Thyroid gland (tissue), 4 donors: Measurements from ENCODE around the gene ARHGAP22. TPM values are rescaled to one million over a fixed set of nuclear protein-coding genes. Genes with fewer than 3 reads are reported as not detected.

Source experiments
- DNase-seq, 2 donors: peaks; one replicate each; pipeline ENCODE4 v3.0.0-alpha.2; 2019
- H3K27ac ChIP-seq, 3 donors: fragments of 200-600 bp; sonication (generic); 1 replicate in 2 of 3; 2 replicates in 1 of 3; pipeline ENCODE4 v1.5.1; 2016 to 2019; ENCODE audit warnings: mild to moderate bottlenecking in 1 of 3, moderate library complexity in 1 of 3
- H3K27me3 ChIP-seq: fragments of 200-600 bp; sonication (generic); one replicate; pipeline ENCODE4 v1.5.1; 2019
- H3K36me3 ChIP-seq, 2 donors: fragments of 200-600 bp; sonication (generic); one replicate each; pipeline ENCODE4 v1.5.1; 2016 to 2019
- H3K4me1 ChIP-seq, 2 donors: fragments of 200-600 bp; sonication (generic); one replicate each; pipeline ENCODE4 v1.5.1; 2017 to 2019
- H3K4me3 ChIP-seq, 3 donors: fragments of 200-600 bp; sonication (generic); replicated peaks in 1 of 3; 1 replicate in 2 of 3; 2 replicates in 1 of 3; pipeline ENCODE4 v1.5.1; 2016; ENCODE audit warnings: mild to moderate bottlenecking in 1 of 3
- H3K9me3 ChIP-seq: fragments of 200-600 bp; sonication (generic); one replicate; pipeline ENCODE4 v1.5.1; 2017
- POLR2A ChIP-seq, 2 donors: fragments of 450-650 bp; IDR thresholded peaks; one replicate each; pipeline ENCODE4 v1.6.1; 2017; ENCODE audit warnings: antibody characterized with exemption in 2 of 2, mild to moderate bottlenecking in 2 of 2, moderate library complexity in 1 of 2
- WGBS, 2 donors: methylation state at CpG; one replicate each; pipeline ENCODE4 v1.1.5; 2017; 5-methylcytosine and 5-hydroxymethylcytosine counted together
- intact Hi-C: fragments of 100-400 bp; cut with DNase I; formaldehyde crosslinking; loops from one replicate; pipeline ENCODE4 v1.15.1; 2023
- total RNA-seq, 4 donors: library from RNA; depleted of rRNA; stranded (reverse); fragments of >200 nt; gene quantifications; one replicate each; pipeline ENCODE4 v1.2.3, GENCODE V29; 2016
- TF ChIP-seq, protein P1 (sequence below), 6 experiments: fragments of 200-600 bp in 3 of 6; fragments of 450-650 bp in 3 of 6; sonication (generic) in 3 of 6; IDR thresholded peaks; one replicate each; pipeline ENCODE4 v1.5.1; 2016 to 2019; ENCODE audit warnings: antibody characterized with exemption in 6 of 6, mild to moderate bottlenecking in 2 of 6, inconsistent platforms in 1 of 6, moderate library complexity in 1 of 6

ARHGAP22 gene
- total RNA-seq, 4 donors from 2014 or later = 3.4 to 29.5 (median 19.1) TPM

DNA sequence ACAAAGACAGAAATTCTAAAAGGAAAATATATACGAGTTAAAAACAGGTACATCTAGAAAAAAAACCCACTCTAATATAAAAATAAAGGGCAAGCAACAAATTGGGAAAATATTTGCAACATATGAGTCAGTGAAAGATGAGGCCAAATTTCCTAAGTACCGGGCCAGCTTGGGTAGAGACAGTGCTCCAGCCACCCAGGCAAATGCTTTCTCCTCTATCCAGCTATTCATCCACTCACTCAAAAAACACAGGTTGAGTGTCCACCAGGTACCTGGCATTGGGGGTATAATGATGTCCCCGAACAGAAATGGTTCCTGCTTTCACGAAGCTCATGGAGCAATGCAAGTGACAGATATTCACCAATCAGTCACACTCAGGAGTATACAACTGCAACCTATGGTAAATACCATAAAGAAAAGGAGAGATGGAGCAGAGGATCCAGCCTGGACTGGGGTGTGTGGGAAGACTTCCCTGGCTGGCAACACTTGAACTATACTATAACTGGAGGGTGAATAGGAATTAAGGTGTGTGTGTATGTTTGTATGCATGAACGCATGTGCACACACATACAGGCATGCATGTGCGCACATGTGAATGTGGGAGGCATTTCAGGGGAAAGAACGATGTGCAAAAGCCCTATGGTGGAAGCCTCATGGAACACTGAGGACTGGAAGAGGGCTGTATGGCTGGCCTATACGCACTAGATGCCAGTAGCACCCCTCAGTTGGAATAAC lies 2.3 kb downstream of the ARHGAP22 start:
- no peak overlapping the region for H3K4me3 ChIP-seq
- intact Hi-C loops = no loop called here
- TF ChIP-seq, protein P1, sequence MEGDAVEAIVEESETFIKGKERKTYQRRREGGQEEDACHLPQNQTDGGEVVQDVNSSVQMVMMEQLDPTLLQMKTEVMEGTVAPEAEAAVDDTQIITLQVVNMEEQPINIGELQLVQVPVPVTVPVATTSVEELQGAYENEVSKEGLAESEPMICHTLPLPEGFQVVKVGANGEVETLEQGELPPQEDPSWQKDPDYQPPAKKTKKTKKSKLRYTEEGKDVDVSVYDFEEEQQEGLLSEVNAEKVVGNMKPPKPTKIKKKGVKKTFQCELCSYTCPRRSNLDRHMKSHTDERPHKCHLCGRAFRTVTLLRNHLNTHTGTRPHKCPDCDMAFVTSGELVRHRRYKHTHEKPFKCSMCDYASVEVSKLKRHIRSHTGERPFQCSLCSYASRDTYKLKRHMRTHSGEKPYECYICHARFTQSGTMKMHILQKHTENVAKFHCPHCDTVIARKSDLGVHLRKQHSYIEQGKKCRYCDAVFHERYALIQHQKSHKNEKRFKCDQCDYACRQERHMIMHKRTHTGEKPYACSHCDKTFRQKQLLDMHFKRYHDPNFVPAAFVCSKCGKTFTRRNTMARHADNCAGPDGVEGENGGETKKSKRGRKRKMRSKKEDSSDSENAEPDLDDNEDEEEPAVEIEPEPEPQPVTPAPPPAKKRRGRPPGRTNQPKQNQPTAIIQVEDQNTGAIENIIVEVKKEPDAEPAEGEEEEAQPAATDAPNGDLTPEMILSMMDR (IDR thresholded peaks at IDR 0.05) = no peak
- no peak for TF ChIP-seq POLR2A (IDR thresholded peaks at IDR 0.05)
- DNase-seq = no peak
- no peaks in the 10 kb centered on the region for H3K27me3 ChIP-seq
- WGBS, 2 donors = 89 to 94% methylated on average over 8 of the region's 8 CpGs
- H3K36me3 ChIP-seq = no peaks in the 10 kb centered on the region
- H3K9me3 ChIP-seq = no peaks in the 10 kb centered on the region
- peaks cover 6 to 13% of the 10 kb centered on the region in 2 donors for H3K4me1 ChIP-seq
- no peak overlapping the region for H3K27ac ChIP-seq

GRCh38 chr10:48601789-48602188 lies 3.1 kb downstream of the ARHGAP22 start:
- H3K27me3 ChIP-seq = no peaks in the 10 kb centered on the region
- no peak for DNase-seq
- no peak overlapping the region for H3K4me3 ChIP-seq
- H3K9me3 ChIP-seq = no peaks in the 10 kb centered on the region
- no peaks in the 10 kb centered on the region for H3K36me3 ChIP-seq
- TF ChIP-seq POLR2A (IDR thresholded peaks at IDR 0.05) = no peak
- TF ChIP-seq, protein P1 (IDR thresholded peaks at IDR 0.05) = no peak
- no peak overlapping the region for H3K27ac ChIP-seq
- 93 to 100% methylated on average over 1 of the region's 1 CpG for WGBS, 2 donors
- peaks cover 6 to 13% of the 10 kb centered on the region in 2 donors for H3K4me1 ChIP-seq
- intact Hi-C loops = no loop called here

DNA sequence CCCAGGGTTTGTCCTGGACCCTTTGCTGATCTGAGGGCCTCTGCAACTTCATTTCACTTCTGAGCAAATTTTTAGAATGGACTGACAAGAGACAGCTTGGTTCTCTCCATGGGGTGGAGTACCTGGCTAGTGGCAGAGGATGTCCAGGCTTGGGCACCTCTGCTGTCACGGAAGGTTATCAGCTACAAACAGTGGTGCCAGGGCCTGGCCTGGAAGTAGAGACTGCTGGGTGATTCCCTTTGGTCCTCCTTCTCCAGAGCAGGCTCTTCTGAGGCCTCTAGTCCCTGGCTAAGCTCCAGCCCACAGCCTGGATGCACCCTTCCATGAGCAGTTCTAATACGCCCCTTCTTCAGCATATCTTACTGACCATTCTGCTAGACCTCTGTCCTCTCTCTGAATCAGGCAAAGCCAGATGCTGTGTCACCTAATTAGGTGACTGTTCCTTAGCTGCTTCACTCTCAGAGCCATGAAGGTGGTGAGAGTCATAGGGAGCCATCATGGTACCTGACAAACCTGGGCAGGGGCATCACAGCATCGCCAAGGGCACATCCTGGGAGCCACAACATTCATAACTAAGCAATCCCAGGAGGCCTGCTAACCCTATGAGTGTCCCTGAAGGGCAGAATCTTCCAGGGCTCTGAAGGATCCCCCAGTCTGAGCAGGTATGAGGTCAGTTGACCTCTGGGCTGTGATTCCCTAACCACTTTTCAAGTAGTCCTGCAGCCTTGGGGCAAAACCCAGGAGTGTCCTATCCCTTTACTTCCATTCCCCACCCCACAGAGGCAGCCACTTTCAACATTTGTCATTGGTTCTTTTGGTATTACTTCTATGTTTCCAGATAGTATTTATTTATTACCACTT lies 4.0 kb downstream of the ARHGAP22 start:
- Histone ChIP-seq H3K27me3 (no peaks in the 10 kb centered on the region), H3K4me1 (peaks cover 6 to 13% of the 10 kb centered on the region in 2 donors), H3K27ac (no peak overlapping the region), H3K36me3 (no peaks in the 10 kb centered on the region), H3K9me3 (no peaks in the 10 kb centered on the region), H3K4me3 (no peak overlapping the region)
- WGBS, 2 donors = 90 to 92% methylated on average over 3 of the region's 3 CpGs
- no peak for DNase-seq
- intact Hi-C loops = no loop called here
- no peak for TF ChIP-seq POLR2A (IDR thresholded peaks at IDR 0.05)
- TF ChIP-seq, protein P1 (IDR thresholded peaks at IDR 0.05) = no peak

- 85 to 92% methylated on average over 1 to 2 of the region's 2 CpGs for WGBS, 2 donors
- intact Hi-C loops = no loop called here
These were observed 5.1 kb downstream of the ARHGAP22 start for GRCh38 chr10:48599830-48600134.

More at GRCh38 chr10:48599830-48600134, 5.1 kb downstream of the ARHGAP22 start:
- Histone ChIP-seq H3K4me1 (peaks cover 6 to 8% of the 10 kb centered on the region in 2 donors), H3K4me3 (no peak overlapping the region), H3K36me3 (no peaks in the 10 kb centered on the region), H3K27me3 (no peaks in the 10 kb centered on the region), H3K27ac (no peak overlapping the region), H3K9me3 (no peaks in the 10 kb centered on the region)
- DNase-seq = no peak
- TF ChIP-seq POLR2A (IDR thresholded peaks at IDR 0.05) = no peak
- TF ChIP-seq, protein P1 (IDR thresholded peaks at IDR 0.05) = no peak
